ENCODE data around the gene ADAM8. TPM values are rescaled to one million over a fixed set of nuclear protein-coding genes. Genes with fewer than 3 reads are reported as not detected.

The ADAM8 gene
- total and polyA plus RNA-seq, 2 of the 4 experiments (the other 2 are of a cell fraction) = under 0.01 to 0.74 TPM

- in situ Hi-C loops (cut with MboI; ENCODE audit: low sequenced_read_pairs) = loop anchor here (10.0 kb wide), 1 partner anchor 169 kb away; no protein-coding TSS in a partner anchor
- H3K14ac ChIP-seq (replicated peaks; ENCODE audit: low read depth, low read length) = no peak overlapping the region
- H2AK9ac ChIP-seq (replicated peaks; ENCODE audit: low read depth, low read length, poor library complexity) = peak overlapping the region; percentile 72
- ChIA-PET POLR2A (ENCODE audit: unreplicated experiment) (no interaction called here), CTCF (no interaction called here)
- no peak overlapping the region for H3K23ac ChIP-seq (ENCODE audit: low read depth, low read length)
- H3K27me3 ChIP-seq (ENCODE audit: control insufficient read depth, insufficient read depth, low read length) = peaks cover 16% of the 10 kb centered on the region
- 0 out of 2 replicates have a peak, but pooled peaks cover 6% of the 10 kb centered on the region for H3K9me1 ChIP-seq (ENCODE audit: insufficient read depth, low read length)
- no peaks in the 10 kb centered on the region for H3K36me3 ChIP-seq (ENCODE audit: control insufficient read depth, insufficient read depth, low read length)
- H3K4me3 ChIP-seq (ENCODE audit: insufficient read depth, low read depth, low read length) = peak overlapping the region; percentile 48
- no peak overlapping the region for H3K27ac ChIP-seq (ENCODE audit: insufficient read depth, low read length)
- peak overlapping the region; percentile 40; the same call in 1 of the 2 replicates for H3K9ac ChIP-seq (ENCODE audit: low read depth, low read length)
- peak overlapping the region; percentile 50; the same call in 1 of the 2 replicates for H3K4me2 ChIP-seq (ENCODE audit: low read depth, low read length)
- H3K56ac ChIP-seq (ENCODE audit: extremely low read depth, insufficient read depth, low read length) = no peak overlapping the region
- no TSS peak for BruUV-seq (replicated peaks)
- H3K79me1 ChIP-seq (ENCODE audit: low read depth in 1 of 2, low read length in 2 of 2) = no peaks in the 10 kb centered on the region
- H4K8ac ChIP-seq (ENCODE audit: low read depth in 2 of 2, low read length in 2 of 2) = 0 out of 4 replicates have a peak overlapping the region, but pooled peaks of 1 of the 2 experiments have one; percentile 25
- no peak overlapping the region for H4K91ac ChIP-seq (ENCODE audit: insufficient read depth, low read depth, low read length)
- H3K9me3 ChIP-seq (ENCODE audit: control insufficient read depth, insufficient read depth, low read length) = no peaks in the 10 kb centered on the region
- peak; percentile 7; the same call in 1 of the 2 replicates for ATAC-seq (ENCODE audit: low read depth)
- peak overlapping the region; percentile 86 for H2AFZ ChIP-seq (replicated peaks; ENCODE audit: low read length, poor library complexity)
- 0 out of 2 replicates have a peak, but pooled peaks cover 3% of the 10 kb centered on the region for H4K20me1 ChIP-seq (ENCODE audit: insufficient read depth, low read length)
- H2BK120ac ChIP-seq (ENCODE audit: low read depth, low read length) = no peak overlapping the region
- no peak overlapping the region for H2BK15ac ChIP-seq (ENCODE audit: low read depth, low read length)
- H3K4me1 ChIP-seq (ENCODE audit: control insufficient read depth, insufficient read depth, low read length) = peaks cover 18% of the 10 kb centered on the region
- no peak overlapping the region for H2AK5ac ChIP-seq (ENCODE audit: low read depth, low read length)
- intact Hi-C loops (cut with micrococcal nuclease) = loop anchor here (10.0 kb wide), 2 partner anchors 49 to 199 kb away; partner anchors contain the start of genes CYP2E1, ECHS1 and PAOX
- DNase-seq = no peak
- dilution Hi-C loops (cut with HindIII; ENCODE audit: low sequenced_read_pairs, unreplicated experiment) = no loop called here
- no peak overlapping the region for H3K18ac ChIP-seq (ENCODE audit: low read depth, low read length)
- no peak overlapping the region for H4K5ac ChIP-seq (ENCODE audit: low read depth, low read length)
- TF ChIP-seq RCOR1 (IDR thresholded peaks at IDR 0.05; ENCODE audit: insufficient replicate concordance, low read length) (no peak), MAZ (IDR thresholded peaks at IDR 0.05; ENCODE audit: borderline replicate concordance, low read depth, low read length) (0 out of 2 replicates have a peak, but pooled peaks have one; percentile 59)
- H3K4ac ChIP-seq (ENCODE audit: low read depth, low read length) = no peak overlapping the region
- 7% methylated on average over 47 of the region's 91 CpGs; no CpG with 5 or more reads in 1 of the 2 experiments for WGBS, 2 experiments (ENCODE audit: extremely low coverage in 2 of 2, insufficient read length in 1 of 2)
- H2BK5ac ChIP-seq (ENCODE audit: low read depth, low read length, poor library complexity, severe bottlenecking) = no peak overlapping the region
- H2BK20ac ChIP-seq (ENCODE audit: low read depth, low read length) = no peak overlapping the region
Observed at GRCh38 chr10:133325440-133326222, 49.0 kb upstream of the ADAM8 start.
